Trophoblast cell (in vitro differentiated cells and primary cell): ENCODE results near the gene CYTH4.

Source experiments
- DNase-seq, 2 donors: peaks; one replicate each; pipeline ENCODE4 v3.0.0-alpha.2; 2016
- H2AFZ ChIP-seq: 2 replicates; pipeline ENCODE4 v1.6.1; 2013; ENCODE audit warnings: low read length, moderate library complexity, mild to moderate bottlenecking; ENCODE audit not compliant: insufficient read depth, poor library complexity
- H2AK5ac ChIP-seq: 2 replicates; pipeline ENCODE4 v1.6.1; 2013; ENCODE audit warnings: mild to moderate bottlenecking, low read length
- H2BK120ac ChIP-seq: 2 replicates; pipeline ENCODE4 v1.6.1; 2013; ENCODE audit warnings: low read length, mild to moderate bottlenecking, moderate library complexity; ENCODE audit not compliant: insufficient read depth, poor library complexity
- H2BK12ac ChIP-seq: 2 replicates; pipeline ENCODE4 v1.6.1; 2013; ENCODE audit warnings: mild to moderate bottlenecking, low read length, moderate library complexity
- H2BK5ac ChIP-seq: 2 replicates; pipeline ENCODE4 v1.6.1; 2013; ENCODE audit warnings: low read length, low read depth, moderate library complexity, mild to moderate bottlenecking; ENCODE audit not compliant: poor library complexity
- H3K14ac ChIP-seq: 2 replicates; pipeline ENCODE4 v1.6.1; 2013; ENCODE audit warnings: mild to moderate bottlenecking, low read length
- H3K18ac ChIP-seq: 2 replicates; pipeline ENCODE4 v1.6.1; 2013; ENCODE audit warnings: mild to moderate bottlenecking, low read length
- H3K23ac ChIP-seq: 2 replicates; pipeline ENCODE4 v1.6.1; 2013; ENCODE audit warnings: low read length
- H3K27ac ChIP-seq: 2 replicates; pipeline ENCODE4 v1.5.1; 2013; ENCODE audit warnings: low read depth, mild to moderate bottlenecking, inconsistent platforms, low read length, moderate library complexity
- H3K27me3 ChIP-seq: 2 replicates; pipeline ENCODE4 v1.6.1; 2013; ENCODE audit warnings: inconsistent platforms, mild to moderate bottlenecking, low read length, moderate library complexity; ENCODE audit not compliant: insufficient read depth
- H3K36me3 ChIP-seq, 2 experiments: 1 replicate in 1 of 2; 2 replicates in 1 of 2; pipeline ENCODE4 v1.6.1; 2013; ENCODE audit warnings: low read length in 2 of 2, mild to moderate bottlenecking in 2 of 2, moderate library complexity in 1 of 2; ENCODE audit not compliant: insufficient read depth in 2 of 2, control insufficient read depth in 1 of 2
- H3K4ac ChIP-seq: 2 replicates; pipeline ENCODE4 v1.6.1; 2013; ENCODE audit warnings: low read depth, mild to moderate bottlenecking, low read length, moderate library complexity
- H3K4me1 ChIP-seq, 2 experiments: 1 replicate in 1 of 2; 2 replicates in 1 of 2; pipeline ENCODE4 v1.6.1; 2013; ENCODE audit warnings: low read length in 2 of 2, mild to moderate bottlenecking in 2 of 2, moderate library complexity in 1 of 2; ENCODE audit not compliant: insufficient read depth in 2 of 2, control insufficient read depth in 1 of 2
- H3K4me2 ChIP-seq: 2 replicates; pipeline ENCODE4 v1.6.1; 2013; ENCODE audit warnings: inconsistent platforms, mild to moderate bottlenecking, low read length, moderate library complexity
- H3K4me3 ChIP-seq: 2 replicates; pipeline ENCODE4 v1.5.1; 2013; ENCODE audit warnings: mild to moderate bottlenecking, low read depth, low read length, inconsistent platforms
- H3K79me1 ChIP-seq: one replicate; pipeline ENCODE4 v1.6.1; 2013; ENCODE audit warnings: low read length
- H3K79me2 ChIP-seq: 2 replicates; pipeline ENCODE4 v1.6.1; 2013; ENCODE audit warnings: low read length, mild to moderate bottlenecking; ENCODE audit not compliant: control insufficient read depth, insufficient read depth, poor library complexity
- H3K9ac ChIP-seq: 2 replicates; pipeline ENCODE4 v1.6.1; 2013; ENCODE audit warnings: mild to moderate bottlenecking, low read length
- H3K9me3 ChIP-seq: 2 replicates; pipeline ENCODE4 v1.6.1; 2013; ENCODE audit warnings: low read depth, mild to moderate bottlenecking, control low read depth, inconsistent platforms, low read length; ENCODE audit not compliant: insufficient read depth
- H4K12ac ChIP-seq: 2 replicates; pipeline ENCODE4 v1.6.1; 2013; ENCODE audit warnings: low read depth, mild to moderate bottlenecking, low read length, moderate library complexity
- H4K8ac ChIP-seq: 2 replicates; pipeline ENCODE4 v1.6.1; 2013; ENCODE audit warnings: low read depth, mild to moderate bottlenecking, low read length, moderate library complexity
- H4K91ac ChIP-seq: one replicate; pipeline ENCODE4 v1.6.1; 2013; ENCODE audit warnings: low read depth, mild to moderate bottlenecking, low read length, moderate library complexity
- WGBS: extraction: QIAGEN DNeasy Blood & Tissue Kit; methylation state at CpG from one replicate; pipeline ENCODE4 v1.1.7; 2013; ENCODE audit warnings: missing lambda C conversion rate; ENCODE audit not compliant: insufficient read length, insufficient coverage; ENCODE audit errors: extremely low coverage; 5-methylcytosine and 5-hydroxymethylcytosine counted together

The CYTH4 gene

GRCh38 chr22:37335806-37336199, 53.5 kb downstream of the CYTH4 start:
- Histone ChIP-seq H2AK5ac (no peak overlapping the region), H3K14ac (no peak overlapping the region), H3K79me1 (peaks cover 2% of the 10 kb centered on the region), H3K18ac (no peak overlapping the region), H3K23ac (no peak overlapping the region), H3K36me3 (no peaks in the 10 kb centered on the region), H3K4ac (no peak overlapping the region), H3K27me3 (peaks cover 28% of the 10 kb centered on the region), H4K12ac (no peak overlapping the region), H3K9me3 (no peaks in the 10 kb centered on the region), H3K79me2 (no peaks in the 10 kb centered on the region), H3K9ac (no peak overlapping the region), H2BK12ac (no peak overlapping the region), H2AFZ (no peak overlapping the region), H4K91ac (peak overlapping the region; percentile 2), H3K4me3 (no peak overlapping the region), H3K4me2 (no peak overlapping the region), H4K8ac (no peak overlapping the region), H2BK120ac (no peak overlapping the region), H3K27ac (no peak overlapping the region), H3K4me1 (no peaks in the 10 kb centered on the region), H2BK5ac (no peak overlapping the region)
- WGBS: no CpG with 5 or more reads among the region's 7 CpGs
- DNase-seq: no peak

- Histone ChIP-seq H3K4me3 (no peak overlapping the region), H3K79me2 (no peaks in the 10 kb centered on the region), H3K14ac (no peak overlapping the region), H3K18ac (no peak overlapping the region), H2BK12ac (no peak overlapping the region), H3K23ac (no peak overlapping the region), H3K9me3 (no peaks in the 10 kb centered on the region), H3K27me3 (peaks cover 28% of the 10 kb centered on the region), H2AFZ (no peak overlapping the region), H3K4ac (no peak overlapping the region), H4K91ac (no peak overlapping the region), H2BK5ac (no peak overlapping the region), H3K36me3 (no peaks in the 10 kb centered on the region), H3K4me2 (no peak overlapping the region), H3K9ac (no peak overlapping the region), H4K12ac (no peak overlapping the region), H2AK5ac (no peak overlapping the region), H3K27ac (no peak overlapping the region), H3K4me1 (no peaks in the 10 kb centered on the region), H3K79me1 (peaks cover 2% of the 10 kb centered on the region), H2BK120ac (no peak overlapping the region), H4K8ac (no peak overlapping the region)
- DNase-seq: no peak
- no CpG with 5 or more reads among the region's 8 CpGs for WGBS
Measured at GRCh38 chr22:37336579-37336978, 54.3 kb downstream of the CYTH4 start.

- no peak overlapping the region for H2BK5ac ChIP-seq
- no CpG with 5 or more reads among the region's 8 CpGs for WGBS
Measured at GRCh38 chr22:37337204-37337943, 55.1 kb downstream of the CYTH4 start.

GRCh38 chr22:37338539-37339246, 56.4 kb downstream of the CYTH4 start:
- Histone ChIP-seq H3K14ac (no peak overlapping the region), H4K8ac (no peak overlapping the region), H3K79me1 (peaks cover 2% of the 10 kb centered on the region), H3K79me2 (no peaks in the 10 kb centered on the region), H3K4me3 (no peak overlapping the region), H3K27ac (no peak overlapping the region), H3K36me3 (no peaks in the 10 kb centered on the region), H3K4me2 (no peak overlapping the region), H2AK5ac (no peak overlapping the region), H3K18ac (no peak overlapping the region), H3K4ac (no peak overlapping the region), H2BK12ac (no peak overlapping the region), H2BK5ac (no peak overlapping the region), H4K12ac (no peak overlapping the region), H4K91ac (peak overlapping the region; percentile 22), H3K27me3 (peaks cover 22% of the 10 kb centered on the region), H3K23ac (no peak overlapping the region), H3K4me1 (no peaks in the 10 kb centered on the region), H3K9ac (no peak overlapping the region), H3K9me3 (no peaks in the 10 kb centered on the region), H2BK120ac (no peak overlapping the region), H2AFZ (no peak overlapping the region)
- no peak for DNase-seq
- no CpG with 5 or more reads among the region's 10 CpGs for WGBS

More at GRCh38 chr22:37337204-37337943, 55.1 kb downstream of the CYTH4 start:
- H4K91ac ChIP-seq: peak overlapping the region; percentile 37
- H3K79me1 ChIP-seq: peaks cover 2% of the 10 kb centered on the region
- H3K4me1 ChIP-seq: no peaks in the 10 kb centered on the region
- H3K14ac ChIP-seq: no peak overlapping the region
- no peaks in the 10 kb centered on the region for H3K36me3 ChIP-seq
- H2BK120ac ChIP-seq: no peak overlapping the region
- no peak overlapping the region for H4K12ac ChIP-seq
- H3K4me3 ChIP-seq: no peak overlapping the region
- no peak overlapping the region for H3K18ac ChIP-seq
- no peak overlapping the region for H3K4ac ChIP-seq
- no peak overlapping the region for H3K4me2 ChIP-seq
- no peaks in the 10 kb centered on the region for H3K79me2 ChIP-seq
- H3K23ac ChIP-seq: no peak overlapping the region
- H3K27me3 ChIP-seq: peaks cover 28% of the 10 kb centered on the region
- no peak for DNase-seq
- H3K9ac ChIP-seq: no peak overlapping the region
- no peaks in the 10 kb centered on the region for H3K9me3 ChIP-seq
- no peak overlapping the region for H2BK12ac ChIP-seq
- H2AK5ac ChIP-seq: no peak overlapping the region
- H4K8ac ChIP-seq: no peak overlapping the region
- no peak overlapping the region for H3K27ac ChIP-seq
- H2AFZ ChIP-seq: no peak overlapping the region
